GM21360 (cell line): ENCODE measurements around the gene PRKCE.

Experiments
- ATAC-seq: cut with Tn5 transposase; IDR thresholded peaks from one replicate; pipeline ENCODE4 v1.9.1; 2021; ENCODE audit warnings: mild to moderate bottlenecking, moderate library complexity; ENCODE audit not compliant: unreplicated experiment

PRKCE gene

GRCh38 chr2:45776160-45776955 is 124.9 kb downstream of the PRKCE start:
- no peak for ATAC-seq

GRCh38 chr2:45777996-45778719 is 126.7 kb downstream of the PRKCE start:
- no peak for ATAC-seq

- ATAC-seq = no peak
Observed at GRCh38 chr2:45778720-45779171, 127.3 kb downstream of the PRKCE start.

GRCh38 chr2:45780541-45781463 is 129.3 kb downstream of the PRKCE start:
- ATAC-seq = no peak

- ATAC-seq = no peak
Observed at GRCh38 chr2:45781464-45781811, 130.0 kb downstream of the PRKCE start.

- ATAC-seq = no peak
Observed at GRCh38 chr2:45782436-45782835, 131.0 kb downstream of the PRKCE start.

- ATAC-seq = no peak
Observed at GRCh38 chr2:45782986-45783385, 131.5 kb downstream of the PRKCE start.

- ATAC-seq = no peak
Observed at GRCh38 chr2:45786030-45786835, 134.8 kb downstream of the PRKCE start.

GRCh38 chr2:45786836-45787357 is 135.4 kb downstream of the PRKCE start:
- ATAC-seq = no peak

- no peak for ATAC-seq
Observed at GRCh38 chr2:45788401-45788800, 136.9 kb downstream of the PRKCE start.

- no peak for ATAC-seq
Observed at GRCh38 chr2:45789317-45789716, 137.8 kb downstream of the PRKCE start.

- ATAC-seq = no peak
Observed at GRCh38 chr2:45789961-45790723, 138.7 kb downstream of the PRKCE start.

GRCh38 chr2:45793305-45793962 is 142.0 kb downstream of the PRKCE start:
- ATAC-seq = no peak

- no peak for ATAC-seq
Observed at GRCh38 chr2:45794134-45794617, 142.7 kb downstream of the PRKCE start.

GRCh38 chr2:45796500-45796899 is 145.0 kb downstream of the PRKCE start:
- no peak for ATAC-seq

GRCh38 chr2:45797451-45798230 is 146.2 kb downstream of the PRKCE start:
- ATAC-seq = no peak

GRCh38 chr2:45799679-45800381 is 148.4 kb downstream of the PRKCE start:
- no peak for ATAC-seq
